Astrocyte (in vitro differentiated cells and primary cell): ENCODE measurements around the gene PPFIA3. TPM values are rescaled to one million over a fixed set of nuclear protein-coding genes. Genes with fewer than 3 reads are reported as not detected.

Experiments used
- DNase-seq: peaks from one replicate; pipeline ENCODE4 v3.0.0-alpha.2; 2010; ENCODE audit warnings: low read depth
- FAIRE-seq: peaks from 2 replicates; lab custom pipeline; 2011; peaks lifted over from hg19 to GRCh38; lab: Jason Lieb, UNC
- H2AFZ ChIP-seq: 2 replicates; pipeline ENCODE4 v1.6.0; 2012; ENCODE audit warnings: low read depth, low read length, inconsistent platforms
- H3K27ac ChIP-seq: 2 replicates; pipeline ENCODE4 v1.5.1; 2011; ENCODE audit warnings: low read depth, low read length, inconsistent platforms
- H3K27me3 ChIP-seq: 2 replicates; pipeline ENCODE4 v1.6.0; 2011; ENCODE audit warnings: low read length, inconsistent platforms; ENCODE audit not compliant: insufficient read depth
- H3K36me3 ChIP-seq: 2 replicates; pipeline ENCODE4 v1.5.1; 2011; ENCODE audit warnings: low read length, inconsistent platforms; ENCODE audit not compliant: insufficient read depth
- H3K4me1 ChIP-seq: 2 replicates; pipeline ENCODE4 v1.5.1; 2011; ENCODE audit warnings: low read length, inconsistent platforms; ENCODE audit not compliant: insufficient read depth
- H3K4me2 ChIP-seq: 2 replicates; pipeline ENCODE4 v1.6.0; 2012; ENCODE audit warnings: low read length, inconsistent platforms
- H3K4me3 ChIP-seq: 2 replicates; pipeline ENCODE4 v1.5.1; 2011; ENCODE audit warnings: low read depth, mild to moderate bottlenecking, low read length, inconsistent platforms; ENCODE audit not compliant: insufficient read depth
- H3K79me2 ChIP-seq: 2 replicates; pipeline ENCODE4 v1.6.0; 2012; ENCODE audit warnings: mild to moderate bottlenecking, low read length, inconsistent platforms; ENCODE audit not compliant: insufficient read depth
- H3K9ac ChIP-seq: 2 replicates; pipeline ENCODE4 v1.6.0; 2012; ENCODE audit warnings: mild to moderate bottlenecking, low read length, inconsistent platforms
- H3K9me3 ChIP-seq: 2 replicates; pipeline ENCODE4 v1.5.1; 2012; ENCODE audit warnings: low read depth, mild to moderate bottlenecking, low read length, inconsistent platforms; ENCODE audit not compliant: insufficient read depth
- H4K20me1 ChIP-seq: 2 replicates; pipeline ENCODE4 v1.6.0; 2012; ENCODE audit warnings: low read length, inconsistent platforms; ENCODE audit not compliant: insufficient read depth
- H3K27ac Mint-ChIP-seq: one replicate; pipeline ENCODE4 v1.8.0; 2021; ENCODE audit warnings: mild to moderate bottlenecking, mixed read lengths; ENCODE audit not compliant: unreplicated experiment
- H3K27me3 Mint-ChIP-seq: one replicate; pipeline ENCODE4 v1.8.0; 2021; ENCODE audit warnings: low read depth, mixed read lengths; ENCODE audit not compliant: unreplicated experiment
- H3K36me3 Mint-ChIP-seq: one replicate; pipeline ENCODE4 v1.8.0; 2021; ENCODE audit warnings: low read depth, mixed read lengths; ENCODE audit not compliant: unreplicated experiment
- H3K4me1 Mint-ChIP-seq: one replicate; pipeline ENCODE4 v1.8.0; 2021; ENCODE audit warnings: low read depth, mixed read lengths; ENCODE audit not compliant: unreplicated experiment
- H3K4me3 Mint-ChIP-seq: one replicate; pipeline ENCODE4 v1.8.0; 2021; ENCODE audit warnings: mild to moderate bottlenecking, moderate library complexity, mixed read lengths; ENCODE audit not compliant: unreplicated experiment
- H3K9me3 Mint-ChIP-seq: one replicate; pipeline ENCODE4 v1.8.0; 2021; ENCODE audit warnings: mild to moderate bottlenecking, mixed read lengths; ENCODE audit not compliant: unreplicated experiment
- CTCF ChIP-seq: IDR thresholded peaks from 2 replicates; pipeline ENCODE4 v1.5.1; 2011; ENCODE audit warnings: low read depth, mild to moderate bottlenecking, inconsistent platforms, low read length, moderate library complexity; ENCODE audit not compliant: insufficient read depth
- EZH2 ChIP-seq: IDR thresholded peaks from 2 replicates; pipeline ENCODE4 v1.6.1; 2012; ENCODE audit warnings: mild to moderate bottlenecking, low read length, inconsistent platforms; ENCODE audit not compliant: insufficient read depth
- total RNA-seq: library from RNA; stranded (reverse); gene quantifications from 2 replicates; pipeline ENCODE4 v1.2.1, GENCODE V29; 2021

Gene PPFIA3
- total RNA-seq, 1 donor from 2014 or later = 9.2 TPM

DNA sequence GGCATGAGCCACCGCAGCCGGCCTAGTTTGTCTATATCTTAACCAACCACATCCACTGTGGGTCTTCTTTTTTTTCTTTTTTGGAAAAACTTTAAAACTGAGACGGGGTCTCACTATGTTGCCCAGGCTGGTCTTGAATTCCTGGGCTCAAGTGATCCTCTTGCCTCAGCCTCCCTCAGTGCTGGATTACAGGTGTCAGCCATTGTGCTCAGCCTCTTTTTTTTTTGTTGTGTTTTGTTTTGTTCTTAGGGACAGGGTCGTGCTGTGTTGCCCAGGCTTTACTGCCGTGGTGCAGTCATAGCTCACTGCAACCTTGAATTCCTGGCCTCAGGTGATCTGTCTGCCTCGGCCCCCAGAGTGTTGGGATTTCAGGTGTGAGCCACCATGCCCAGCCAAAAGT, 26.7 kb upstream of the PPFIA3 start:
- no peaks in the 10 kb centered on the region for H3K9me3 ChIP-seq
- no peak overlapping the region for H3K27ac ChIP-seq
- peaks cover 23% of the 10 kb centered on the region for H3K36me3 Mint-ChIP-seq
- DNase-seq (no peak), FAIRE-seq (no peak)
- H3K4me1 Mint-ChIP-seq = no peaks in the 10 kb centered on the region
- H3K36me3 ChIP-seq = peaks cover 39% of the 10 kb centered on the region
- TF ChIP-seq EZH2 (no peak), CTCF (no peak)
- no peak overlapping the region for H2AFZ ChIP-seq
- no peaks in the 10 kb centered on the region for H3K9me3 Mint-ChIP-seq
- no peak overlapping the region for H3K4me2 ChIP-seq
- H3K9ac ChIP-seq = no peak overlapping the region
- no peak overlapping the region for H3K4me3 ChIP-seq
- H3K4me3 Mint-ChIP-seq = no peak overlapping the region
- peaks cover 76% of the 10 kb centered on the region for H3K79me2 ChIP-seq
- H3K27me3 ChIP-seq = no peaks in the 10 kb centered on the region
- no peaks in the 10 kb centered on the region for H3K27me3 Mint-ChIP-seq
- H3K27ac Mint-ChIP-seq = no peak overlapping the region
- peaks cover 88% of the 10 kb centered on the region for H4K20me1 ChIP-seq
- H3K4me1 ChIP-seq = no peaks in the 10 kb centered on the region

- Histone ChIP-seq H3K9ac (no peak overlapping the region), H3K4me1 (no peaks in the 10 kb centered on the region), H3K4me3 (no peak overlapping the region), H3K9me3 (no peaks in the 10 kb centered on the region), H4K20me1 (peaks cover 91% of the 10 kb centered on the region), H3K4me2 (no peak overlapping the region), H2AFZ (no peak overlapping the region), H3K79me2 (peaks cover 77% of the 10 kb centered on the region), H3K27ac (no peak overlapping the region), H3K27me3 (no peaks in the 10 kb centered on the region), H3K36me3 (peaks cover 43% of the 10 kb centered on the region)
- FAIRE-seq (no peak), DNase-seq (no peak)
- Mint-ChIP-seq H3K4me3 (no peak overlapping the region), H3K27ac (no peak overlapping the region), H3K9me3 (no peaks in the 10 kb centered on the region), H3K27me3 (no peaks in the 10 kb centered on the region), H3K4me1 (no peaks in the 10 kb centered on the region), H3K36me3 (peaks cover 21% of the 10 kb centered on the region)
- TF ChIP-seq EZH2 (no peak), CTCF (no peak)
These were observed 24.6 kb upstream of the PPFIA3 start for GRCh38 chr19:49094505-49095482.
